Kidney (tissue), 14 donors: ENCODE results near the gene ARFRP1. TPM values are rescaled to one million over a fixed set of nuclear protein-coding genes. Genes with fewer than 3 reads are reported as not detected.

Experiments
- DNase-seq, 5 donors: peaks; one replicate each; pipeline ENCODE4 v3.0.0-alpha.2; 2013 to 2020
- FAIRE-seq: peaks from 2 replicates; lab custom pipeline; 2012; peaks lifted over from hg19 to GRCh38; lab: Jason Lieb, UNC
- H3K27ac ChIP-seq, 2 donors: one replicate each; pipeline ENCODE4 v1.7.0; 2013; ENCODE audit warnings: low read depth in 2 of 2, low read length in 2 of 2, inconsistent platforms in 1 of 2
- H3K27me3 ChIP-seq: one replicate; pipeline ENCODE4 v1.7.1; 2013; ENCODE audit warnings: low read length, inconsistent platforms; ENCODE audit not compliant: control insufficient read depth, insufficient read depth
- H3K36me3 ChIP-seq, 3 donors: one replicate each; pipeline versions ENCODE4 v1.7.0 to v1.7.1; 2013; ENCODE audit warnings: low read length in 3 of 3, control low read depth in 1 of 3, inconsistent platforms in 1 of 3; ENCODE audit not compliant: insufficient read depth in 3 of 3, control insufficient read depth in 2 of 3
- H3K4me1 ChIP-seq, 3 donors: one replicate each; pipeline versions ENCODE4 v1.7.0 to v1.7.1; 2013; ENCODE audit warnings: low read length in 3 of 3, inconsistent platforms in 1 of 3, low read depth in 1 of 3; ENCODE audit not compliant: control insufficient read depth in 2 of 3, insufficient read depth in 2 of 3
- H3K4me3 ChIP-seq, 3 donors: one replicate each; pipeline versions ENCODE4 v1.7.0 to v1.8.1; 2013; ENCODE audit warnings: low read length in 3 of 3, control low read depth in 1 of 3, inconsistent platforms in 1 of 3
- H3K9ac ChIP-seq, 3 donors: one replicate each; pipeline versions ENCODE4 v1.7.0 to v1.7.1; 2013; ENCODE audit warnings: low read length in 3 of 3, control low read depth in 1 of 3, inconsistent platforms in 1 of 3
- H3K9me3 ChIP-seq, 3 donors: one replicate each; pipeline versions ENCODE4 v1.7.0 to v1.7.1; 2013; ENCODE audit warnings: low read length in 3 of 3, control low read depth in 1 of 3, inconsistent platforms in 1 of 3; ENCODE audit not compliant: control insufficient read depth in 2 of 3, insufficient read depth in 1 of 3
- CTCF ChIP-seq: IDR thresholded peaks from 3 replicates; pipeline ENCODE4 v1.5.1; 2012; ENCODE audit warnings: mild to moderate bottlenecking, moderate library complexity, borderline replicate concordance; ENCODE audit not compliant: insufficient read depth; ENCODE audit errors: extremely low read depth
- intact Hi-C: fragments of 100-400 bp; cut with DNase I; formaldehyde crosslinking; loops from one replicate; pipeline ENCODE4 v1.11.1; 2022
- polyA plus RNA-seq: library from polyadenylated mRNA; stranded (reverse); fragments of 350-450 nt; fragmentation: Illumina TruSeq; extraction: RNeasy Lipid Tissue Mini Kit (QIAGEN cat#74804); gene quantifications from one replicate; pipeline ENCODE4 v1.2.3, GENCODE V29; 2014; ENCODE audit warnings: low read depth, low replicate concordance; ENCODE audit not compliant: insufficient read depth
- total RNA-seq: library from RNA; stranded (reverse); fragmentation: NEBNext Ultra II Directional; extraction: Animal tissue kit (Norgen Biotek cat#: 25700); gene quantifications from one replicate; pipeline ENCODE4 v1.2.1, GENCODE V29; 2021
- donor health status: control.
- donor health status: control.
- donor health status: control.
- donor health status: control.
- donor health status: control.
- donor health status: DM: yes; HTN: yes; CAD: no.
- donor health status: Normal renal cell carcinoma (clear cell type).

ARFRP1 gene
- total and polyA plus RNA-seq, 2 donors from 2014 or later, result 60.6 to 71.2 TPM

GRCh38 chr20:63657260-63657936 is 50.4 kb downstream of the ARFRP1 start:
- Histone ChIP-seq H3K9me3 (no peaks in the 10 kb centered on the region), H3K9ac (peak overlapping the region in 2 of 3 donors; percentile 76 to 89), H3K4me3 (peak overlapping the region; percentile 79 to 94 (median 91)), H3K27me3 (no peaks in the 10 kb centered on the region), H3K4me1 (peaks cover 0 to 21% (median 5%) of the 10 kb centered on the region in 3 donors), H3K36me3 (peaks cover 0 to 5% (median 4%) of the 10 kb centered on the region in 3 donors), H3K27ac (peak overlapping the region; percentile 81 to 83)
- FAIRE-seq, result no peak
- TF ChIP-seq CTCF, result no peak
- peak; percentile 53 to 76 (median 66) for DNase-seq
- intact Hi-C loops, result no loop called here

- TF ChIP-seq CTCF, result no peak
- no peak overlapping the region for H3K27ac ChIP-seq
- H3K9ac ChIP-seq, result no peak overlapping the region
- no peaks in the 10 kb centered on the region for H3K9me3 ChIP-seq
- intact Hi-C loops, result no loop called here
- H3K36me3 ChIP-seq, result no peaks in the 10 kb centered on the region
- DNase-seq (no peak), FAIRE-seq (no peak)
- no peak overlapping the region for H3K4me3 ChIP-seq
- H3K4me1 ChIP-seq, result peaks cover 0 to 29% (median 5%) of the 10 kb centered on the region in 3 donors
- no peaks in the 10 kb centered on the region for H3K27me3 ChIP-seq
Observed at GRCh38 chr20:63656451-63656850, 51.3 kb downstream of the ARFRP1 start.

- DNase-seq, result no peak
- peaks cover 0 to 29% (median 5%) of the 10 kb centered on the region in 3 donors for H3K4me1 ChIP-seq
- H3K9me3 ChIP-seq, result no peaks in the 10 kb centered on the region
Observed at GRCh38 chr20:63655249-63655648, 52.5 kb downstream of the ARFRP1 start.

More at GRCh38 chr20:63655249-63655648, 52.5 kb downstream of the ARFRP1 start:
- TF ChIP-seq CTCF, result no peak
- intact Hi-C loops, result no loop called here
- no peaks in the 10 kb centered on the region for H3K27me3 ChIP-seq
- no peaks in the 10 kb centered on the region for H3K36me3 ChIP-seq
- H3K9ac ChIP-seq, result no peak overlapping the region
- H3K4me3 ChIP-seq, result no peak overlapping the region
- FAIRE-seq, result no peak
- H3K27ac ChIP-seq, result no peak overlapping the region
